HG02623 (cell line): ENCODE data around the gene ACBD6.
"Not testable (repeated sequence)": the region's sequence is repeated elsewhere in the genome, so short reads cannot be mapped to it uniquely, and the experiment has no call there.

Experiments
- ATAC-seq: cut with Tn5 transposase; IDR thresholded peaks from one replicate; pipeline ENCODE4 v1.9.1; 2021; ENCODE audit warnings: moderate library complexity; ENCODE audit not compliant: unreplicated experiment

ACBD6 gene, protein sequence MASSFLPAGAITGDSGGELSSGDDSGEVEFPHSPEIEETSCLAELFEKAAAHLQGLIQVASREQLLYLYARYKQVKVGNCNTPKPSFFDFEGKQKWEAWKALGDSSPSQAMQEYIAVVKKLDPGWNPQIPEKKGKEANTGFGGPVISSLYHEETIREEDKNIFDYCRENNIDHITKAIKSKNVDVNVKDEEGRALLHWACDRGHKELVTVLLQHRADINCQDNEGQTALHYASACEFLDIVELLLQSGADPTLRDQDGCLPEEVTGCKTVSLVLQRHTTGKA

DNA sequence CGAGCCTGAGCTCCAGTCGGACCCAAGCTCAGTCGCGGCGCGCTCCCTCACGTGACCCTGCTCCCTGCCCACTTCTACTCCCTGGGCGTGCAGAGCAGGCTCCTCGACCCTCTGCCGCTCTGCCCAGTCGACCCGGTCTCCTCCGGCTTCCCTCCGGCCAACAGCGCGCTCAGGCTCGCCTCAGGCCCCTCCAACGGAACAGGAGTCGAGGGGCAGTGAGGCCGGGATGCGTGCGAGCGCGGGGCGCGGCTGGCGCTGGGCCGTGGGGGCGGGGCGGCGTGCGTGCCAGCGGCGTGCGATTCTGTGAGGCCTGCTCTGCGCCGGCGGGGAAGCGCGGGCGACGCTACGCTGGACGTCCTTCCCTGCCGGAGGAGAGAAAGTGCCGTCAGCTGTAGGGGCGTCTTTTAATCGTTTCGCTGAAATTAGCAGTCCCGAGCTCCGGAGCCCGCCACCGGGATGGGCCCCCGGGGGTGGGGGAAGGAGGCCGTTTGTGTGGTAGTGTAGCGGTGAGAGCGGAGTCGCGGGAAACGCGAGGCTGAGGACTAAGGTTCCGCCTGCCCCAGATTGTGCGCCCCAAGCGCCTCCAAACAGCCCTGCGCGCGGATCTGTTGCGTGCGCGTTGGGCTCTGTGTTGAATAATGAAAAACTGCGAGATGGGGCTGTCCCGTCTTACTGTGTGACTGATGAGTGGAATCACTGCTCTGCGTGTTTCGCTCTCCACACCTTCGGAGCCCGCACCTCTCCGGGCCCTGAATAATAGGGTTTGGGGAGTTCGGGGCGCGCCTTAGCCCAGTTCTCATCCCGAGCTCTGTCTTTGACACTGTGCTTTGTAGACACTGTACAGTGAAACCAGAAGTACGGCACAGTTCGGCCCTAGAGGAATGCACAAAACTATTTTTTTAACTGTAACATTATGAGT lies at the start of gene ACBD6:
Gene ACBD6, minus strand, starts transcription at position 217 of the 919 bp plus-strand sequence. CDS start 311 bp downstream, outside the sequence.
- ATAC-seq: peak; percentile 74

DNA sequence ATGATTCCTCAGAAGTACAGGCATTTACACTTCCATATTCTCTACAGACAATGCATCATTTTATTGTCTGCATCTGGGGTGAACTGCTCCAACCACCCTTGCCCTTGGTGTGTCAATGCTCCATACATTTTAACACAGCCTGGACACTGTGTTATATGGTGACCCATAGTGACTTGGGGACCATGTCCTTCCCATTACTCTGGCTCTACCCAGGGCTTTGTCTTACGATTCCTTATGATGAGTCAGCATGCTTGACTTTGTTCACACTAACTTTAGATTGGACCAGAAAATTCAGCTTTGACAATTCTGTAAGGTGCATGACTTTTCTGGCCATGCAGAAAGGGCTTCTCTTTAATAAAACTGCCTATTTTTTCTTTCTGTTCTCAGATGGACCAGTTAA lies 49.6 kb upstream of the ACBD6 start:
- ATAC-seq: no peak

DNA sequence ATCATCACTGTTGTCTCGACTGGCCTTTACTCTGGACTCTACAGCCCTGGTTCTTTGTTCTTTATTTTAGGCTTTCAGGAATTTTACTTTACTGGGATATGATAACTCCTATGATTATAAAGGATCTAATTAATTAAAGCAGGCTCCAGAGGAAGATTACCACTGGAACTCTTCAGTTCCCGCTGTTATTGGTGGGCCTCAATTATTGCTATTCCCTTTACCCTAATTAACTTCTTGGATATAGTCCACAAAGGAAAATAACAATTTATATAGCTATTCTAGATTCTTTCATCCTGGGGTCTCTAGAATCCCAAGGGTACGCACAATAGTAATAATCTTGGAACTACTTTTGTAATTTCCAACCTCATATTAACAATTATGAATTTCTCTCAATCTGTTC lies 47.9 kb upstream of the ACBD6 start:
- no peak for ATAC-seq

DNA sequence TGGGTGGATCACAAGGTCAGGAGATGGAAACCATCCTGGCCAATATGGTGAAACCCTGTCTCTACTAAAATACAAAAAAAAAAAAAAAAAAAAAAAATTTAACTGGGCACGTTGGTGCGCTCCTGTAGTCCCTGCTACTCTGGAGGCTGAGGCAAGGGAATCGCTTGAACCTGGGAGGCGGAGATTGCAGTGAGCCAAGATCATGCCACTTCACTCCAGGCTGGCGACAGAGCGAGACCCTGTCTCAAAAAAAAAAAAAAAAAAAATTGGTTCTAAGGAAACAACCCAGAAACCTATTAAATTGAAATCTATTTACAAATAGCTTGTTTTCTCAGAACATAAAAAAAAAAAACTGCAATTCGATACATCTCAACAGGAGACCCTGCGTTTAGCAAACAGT lies 47.4 kb upstream of the ACBD6 start:
- ATAC-seq: not testable (repeated sequence)

DNA sequence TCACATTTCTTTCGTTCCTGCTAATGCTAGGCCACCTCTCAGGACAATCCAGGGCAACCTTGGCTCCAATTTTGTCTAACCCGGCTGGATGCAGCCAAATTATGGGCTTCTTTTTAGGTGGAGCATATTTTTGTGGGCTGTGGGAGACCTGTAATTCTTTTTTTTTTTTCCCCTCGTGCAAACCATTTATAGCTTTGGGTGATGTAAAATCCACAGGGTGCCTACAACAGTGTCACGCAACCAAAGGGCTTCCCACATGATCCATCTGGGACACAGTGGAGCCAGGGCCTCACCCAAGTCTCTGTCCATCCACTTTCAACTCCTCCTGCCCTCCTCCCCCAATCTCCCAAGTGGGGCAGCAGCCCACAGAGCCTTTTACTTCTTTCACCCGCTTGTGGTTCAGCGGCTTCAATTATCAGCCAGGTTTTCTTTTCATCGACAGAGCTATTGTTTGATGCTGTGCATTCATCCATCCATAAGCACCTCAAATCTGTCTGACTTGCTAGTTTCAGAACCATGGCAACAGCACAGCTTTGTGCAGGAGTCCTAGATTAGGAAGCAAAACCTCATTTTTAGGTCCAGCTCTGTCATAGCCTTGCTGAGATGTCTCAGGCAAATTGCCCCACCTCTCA lies 46.4 kb upstream of the ACBD6 start:
- ATAC-seq: no peak

DNA sequence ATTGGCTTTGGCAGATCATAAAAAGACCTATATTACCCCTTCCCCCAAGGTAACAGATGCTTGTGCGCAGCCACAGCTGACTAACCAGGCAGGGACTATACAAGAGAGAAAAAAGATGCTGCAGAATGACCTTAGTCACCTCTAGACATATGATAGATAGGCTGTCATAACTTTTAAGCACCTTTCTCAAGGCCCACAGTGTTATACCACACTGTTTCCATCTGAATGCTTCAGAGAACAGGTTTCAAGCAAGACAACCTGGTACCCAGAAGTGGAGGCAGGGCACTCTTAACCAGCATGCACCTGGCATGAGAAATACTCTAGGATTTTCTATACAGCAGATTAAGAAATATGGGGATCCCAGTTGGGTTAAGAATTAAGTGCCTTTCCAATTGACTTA lies 43.6 kb upstream of the ACBD6 start:
- no peak for ATAC-seq

DNA sequence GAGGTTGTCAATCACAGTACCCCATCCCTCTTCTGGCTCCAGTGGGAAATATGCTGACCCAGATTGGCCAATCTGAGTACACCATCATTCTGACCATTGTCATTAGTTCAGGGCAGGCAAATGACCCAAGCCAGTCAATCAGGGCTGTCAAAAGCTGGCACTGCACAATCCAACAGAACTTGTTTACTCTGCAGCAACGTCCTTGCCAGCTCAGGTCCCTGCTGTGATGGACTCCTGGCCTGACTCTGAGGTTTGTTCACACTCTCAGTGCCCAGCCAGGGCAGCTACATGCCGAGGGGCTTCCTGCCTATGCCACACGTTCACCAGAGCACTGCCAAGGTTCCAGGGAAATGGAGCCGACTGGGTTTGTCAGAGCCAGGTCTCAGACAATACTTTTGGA lies 41.7 kb upstream of the ACBD6 start:
- ATAC-seq: no peak

DNA sequence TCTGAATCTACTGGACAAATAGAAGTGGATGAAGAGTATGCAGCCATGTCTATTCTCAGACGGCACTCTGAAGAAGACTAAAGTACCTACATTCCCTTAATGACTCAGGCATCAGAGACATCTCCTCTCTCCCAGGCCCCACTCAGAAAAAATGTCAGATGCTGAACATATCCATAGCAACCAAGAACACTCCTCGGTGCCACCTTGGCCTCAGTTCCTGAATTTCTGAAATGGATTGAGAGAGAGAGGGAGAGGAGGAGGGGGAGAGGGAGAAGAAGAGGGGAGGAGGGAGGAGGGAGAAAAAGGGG lies 40.4 kb upstream of the ACBD6 start:
- no peak for ATAC-seq

DNA sequence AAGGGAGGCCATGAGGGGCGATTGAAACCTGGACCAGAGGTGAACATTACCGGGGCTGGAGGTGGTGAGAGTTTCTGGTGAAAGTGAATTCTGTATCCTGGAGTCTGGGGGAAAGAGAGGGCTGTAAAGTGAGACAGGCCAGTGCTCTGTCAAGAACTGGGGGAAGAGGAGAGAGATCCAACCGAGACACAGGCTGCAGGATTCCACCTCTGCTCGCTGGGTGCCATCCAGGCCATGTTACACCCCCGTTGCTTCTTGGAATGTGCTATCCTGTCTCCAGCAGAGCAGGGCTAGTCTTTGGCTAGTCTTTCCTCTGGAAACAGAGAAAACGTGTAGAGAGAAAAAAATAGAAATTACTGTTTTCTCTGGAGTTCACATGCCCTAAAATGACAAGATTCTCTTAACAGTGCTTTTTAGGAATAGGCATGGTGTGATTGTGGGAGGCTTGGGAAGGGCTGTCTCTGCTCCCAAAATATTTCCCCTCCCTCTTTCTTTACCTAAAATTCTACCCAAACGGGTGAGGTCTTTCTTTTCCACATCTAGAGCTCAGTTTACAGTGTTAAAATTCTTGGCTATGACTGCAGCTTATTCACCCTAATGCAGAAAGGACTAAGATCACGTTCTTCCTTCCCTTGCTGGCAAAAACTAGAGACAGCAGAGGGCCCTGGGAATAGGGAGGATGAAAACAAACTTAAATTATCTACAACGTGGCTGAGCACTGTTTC lies 39.9 kb upstream of the ACBD6 start:
- no peak for ATAC-seq

DNA sequence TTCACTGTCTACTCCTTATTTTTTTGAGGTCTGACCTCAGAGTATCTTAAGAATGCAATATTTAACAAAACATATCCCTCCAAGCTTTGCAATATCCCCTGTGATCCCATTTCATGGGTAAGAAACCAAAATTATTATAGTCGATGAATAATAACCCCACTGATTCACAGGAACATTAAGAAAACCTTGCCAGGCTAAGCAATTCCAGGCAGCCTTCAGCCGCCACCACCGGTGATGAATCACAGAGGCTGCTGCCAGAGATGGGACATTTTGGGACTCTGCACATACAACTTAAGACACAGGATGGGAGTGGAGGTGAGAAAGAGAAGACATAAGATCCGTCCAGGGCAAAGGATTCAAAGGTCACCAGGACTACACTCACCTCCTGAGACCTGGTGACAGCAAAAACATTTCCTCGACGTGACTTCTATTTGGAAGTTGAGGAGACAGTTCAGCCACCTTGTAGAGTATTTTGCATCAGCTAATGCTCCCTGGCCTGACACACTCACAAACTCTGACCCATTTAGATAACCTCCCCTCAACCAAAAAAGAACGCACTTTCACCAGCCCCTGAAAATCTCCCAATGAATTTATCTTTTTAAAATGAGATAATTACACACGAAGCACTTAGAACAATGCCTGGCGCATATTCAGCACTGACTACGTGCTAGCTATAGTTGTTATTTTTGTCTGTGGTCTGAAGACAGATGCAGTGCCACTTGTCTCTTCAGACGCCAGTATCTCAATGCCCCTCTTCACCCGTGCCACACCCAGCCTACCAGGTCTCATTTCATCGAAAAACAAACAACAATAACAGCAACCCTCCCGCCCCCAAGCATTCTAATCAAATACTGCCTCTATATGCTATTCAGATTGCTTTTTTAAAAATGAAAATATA lies 38.6 kb upstream of the ACBD6 start:
- ATAC-seq: no peak

DNA sequence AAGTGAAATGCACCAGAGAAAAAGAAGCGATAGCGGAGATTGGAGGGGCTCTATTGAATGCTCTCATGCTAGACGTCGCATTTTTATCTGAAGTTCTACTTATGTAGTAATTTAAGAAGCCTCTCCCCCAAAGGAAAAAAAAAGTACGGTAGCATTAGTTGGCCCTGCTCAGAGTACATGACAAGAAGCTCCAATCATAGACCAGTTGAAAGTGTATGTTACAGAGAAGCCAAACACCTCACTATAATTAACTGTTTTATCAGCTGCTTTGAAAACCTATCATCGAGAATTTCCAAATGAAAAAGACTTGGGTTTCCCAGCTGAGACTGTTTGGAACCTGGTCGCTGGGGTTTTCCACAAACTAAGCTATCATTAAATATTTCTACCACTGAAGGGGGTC lies 36.8 kb upstream of the ACBD6 start:
- no peak for ATAC-seq

DNA sequence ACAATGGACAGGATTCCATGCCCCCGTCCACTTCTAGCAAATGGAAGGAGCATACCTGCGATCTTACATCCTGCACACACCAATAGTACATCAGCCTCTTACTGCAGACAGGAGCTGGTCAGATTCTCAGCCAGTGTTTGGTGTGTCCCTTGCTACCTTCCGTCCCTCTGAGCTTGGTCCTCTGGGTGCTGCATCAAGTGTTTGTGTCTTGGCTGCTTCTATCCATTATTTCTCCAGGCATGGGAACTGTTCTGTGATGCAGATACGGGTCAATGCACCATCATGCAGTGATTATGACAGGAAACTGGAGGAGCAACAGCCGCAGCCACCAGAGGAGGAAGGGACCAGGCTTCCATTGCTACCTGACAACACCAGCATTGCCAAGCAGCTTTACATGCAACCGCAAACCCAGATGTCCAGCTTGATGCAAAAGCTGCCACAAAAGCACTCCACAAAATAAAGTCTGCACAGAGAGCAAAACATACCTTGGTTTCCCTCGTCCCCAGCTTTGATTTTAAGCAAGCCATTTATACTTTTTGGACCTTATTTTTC lies 34.5 kb upstream of the ACBD6 start:
- no peak for ATAC-seq

DNA sequence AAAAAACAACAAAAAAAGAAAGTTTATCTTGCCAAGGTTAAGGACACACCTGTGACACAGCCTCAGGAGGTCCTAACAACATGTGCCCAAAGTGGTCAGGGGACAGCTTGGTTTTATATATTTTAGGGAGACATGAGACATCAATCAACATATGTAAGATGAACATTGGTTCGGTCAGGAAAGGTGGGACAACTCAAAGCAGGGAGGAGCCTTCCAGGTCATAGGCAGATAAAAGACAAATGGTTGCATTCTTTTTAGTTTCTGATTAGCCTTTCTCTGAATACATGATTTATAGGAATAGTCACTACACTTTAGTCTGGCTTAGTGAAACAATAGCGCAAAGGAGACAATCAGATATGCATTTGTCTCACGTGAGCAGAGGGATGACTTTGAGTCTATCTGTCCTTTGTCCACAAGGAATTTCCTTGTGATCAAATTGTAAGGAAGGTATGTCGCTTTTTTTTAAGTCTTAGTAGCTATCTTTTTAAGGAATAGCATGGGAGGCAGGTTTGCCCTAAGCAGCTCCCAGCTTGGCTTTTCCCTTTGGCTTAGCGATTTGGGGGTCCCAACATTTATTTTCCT lies 33.1 kb upstream of the ACBD6 start:
- no peak for ATAC-seq

DNA sequence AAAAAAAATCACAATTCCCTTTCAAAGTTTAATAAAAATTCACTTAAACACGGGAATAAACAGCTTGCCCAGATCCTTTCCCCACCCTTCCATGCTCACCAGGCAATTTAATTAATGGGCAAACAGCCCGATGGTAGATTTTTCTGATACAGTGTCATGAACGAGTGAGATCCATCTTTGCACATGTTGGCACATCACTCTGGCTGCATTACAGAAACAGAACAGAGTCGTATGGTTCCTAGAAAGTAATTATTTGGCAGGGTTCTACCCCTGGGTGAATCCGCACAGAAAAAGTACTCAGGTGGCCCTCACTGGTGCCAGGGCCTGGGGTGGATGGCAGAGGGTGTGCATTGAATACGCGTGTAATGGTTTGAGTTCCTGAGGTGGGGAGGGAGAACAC lies 31.8 kb upstream of the ACBD6 start:
- no peak for ATAC-seq

DNA sequence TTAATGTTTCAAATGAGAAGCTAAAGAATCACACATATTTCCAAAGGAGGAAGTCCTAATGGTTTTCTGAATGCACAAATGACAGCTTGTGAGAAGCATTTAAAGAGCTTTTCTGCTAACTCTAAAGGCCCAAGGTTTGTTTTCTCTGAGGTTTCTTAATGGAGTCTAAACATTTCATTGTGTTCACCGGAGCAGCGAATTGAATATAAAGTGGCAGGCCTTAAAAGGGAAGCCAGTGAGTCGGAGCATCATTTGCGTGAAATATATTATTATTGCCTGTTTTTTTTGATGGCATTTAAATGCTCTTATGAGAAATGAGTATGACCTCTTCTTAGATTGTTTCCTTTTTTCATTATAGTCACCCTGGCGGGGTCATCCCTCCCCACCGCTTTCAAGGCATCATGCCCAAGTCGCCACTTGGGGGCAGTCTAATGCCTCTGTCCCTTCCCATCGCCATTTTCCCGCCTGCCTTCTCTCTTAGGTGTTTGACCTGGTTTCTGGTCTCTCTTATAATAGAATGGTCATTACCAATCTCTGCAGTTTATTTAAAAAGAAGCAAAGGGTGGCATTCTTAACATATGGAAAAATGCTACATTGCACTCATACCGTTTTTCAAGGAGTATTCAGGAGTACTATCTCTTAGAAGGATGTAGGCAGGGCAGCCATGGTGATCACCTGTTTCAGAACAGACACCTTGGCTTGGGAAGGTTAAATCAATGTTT lies 31.1 kb upstream of the ACBD6 start:
- peak; percentile 72 for ATAC-seq

DNA sequence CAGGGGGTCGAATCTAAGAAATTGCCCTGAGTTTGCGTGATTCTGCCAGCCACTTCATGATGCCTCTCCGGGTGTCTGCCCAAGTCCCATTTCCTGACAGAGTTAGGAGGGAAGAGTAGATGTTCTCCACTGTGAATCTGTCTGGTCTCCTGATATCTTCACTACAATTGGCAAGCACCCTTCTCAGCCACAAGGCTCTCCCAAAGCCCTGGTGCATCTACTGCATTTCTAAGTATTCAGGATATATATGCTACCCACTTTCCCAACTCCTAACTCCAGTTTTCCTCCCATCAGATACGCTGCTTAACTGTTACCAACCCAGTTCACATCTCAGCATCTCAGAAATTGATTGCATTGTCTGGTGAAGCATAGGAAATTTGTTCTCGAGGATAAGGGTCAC lies 30.5 kb upstream of the ACBD6 start:
- no peak for ATAC-seq

DNA sequence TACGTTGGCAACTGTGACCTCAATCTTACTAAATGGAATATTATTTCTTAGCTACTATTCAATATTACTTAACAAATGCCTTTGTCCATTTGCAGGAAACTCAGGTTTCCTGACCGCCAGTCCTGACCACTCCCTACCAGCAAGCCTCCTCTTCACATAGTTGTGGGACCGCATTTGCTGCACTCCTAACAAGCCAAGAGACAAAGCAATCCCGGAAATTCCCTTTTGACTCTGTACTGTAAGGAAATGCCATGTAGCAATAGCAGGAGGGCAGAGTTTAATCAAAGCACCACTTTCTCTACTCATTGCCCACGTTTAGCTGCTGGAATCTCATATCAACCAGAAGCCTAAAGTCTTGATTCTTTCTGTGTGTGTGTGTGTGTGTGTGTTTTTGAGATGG lies 28.1 kb upstream of the ACBD6 start:
- no peak for ATAC-seq

DNA sequence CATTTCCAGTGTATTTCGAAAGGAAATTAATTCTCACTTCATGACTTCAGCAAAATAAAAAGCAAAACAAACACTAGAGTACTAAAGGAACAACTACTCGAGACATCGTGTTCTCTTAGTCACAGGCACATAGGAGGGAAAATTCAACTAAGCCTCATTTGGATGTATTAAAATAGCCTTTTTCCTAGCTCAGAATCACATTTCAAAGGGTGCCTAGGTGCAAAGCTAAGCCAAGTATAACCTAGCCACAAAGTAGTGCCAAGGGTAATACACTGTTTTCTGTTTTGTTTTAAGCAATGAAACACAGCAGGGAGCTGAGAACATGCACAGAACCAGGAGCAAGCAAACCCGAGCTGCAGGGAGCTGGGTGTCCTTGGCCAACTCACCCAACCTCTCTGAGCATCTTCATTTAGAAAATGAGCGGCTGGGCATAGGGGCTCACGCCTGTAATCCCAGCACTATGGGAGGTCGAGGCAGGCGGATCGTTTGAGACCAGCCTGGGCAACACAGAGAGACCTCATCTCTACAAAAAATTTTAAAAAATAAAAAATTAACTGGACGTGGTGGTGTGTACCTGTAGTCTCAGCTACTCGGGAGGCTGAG lies 26.6 kb upstream of the ACBD6 start:
- no peak for ATAC-seq
